Skeletal muscle tissue (tissue), 4 donors: Measurements from ENCODE around the gene EMP2. TPM values are rescaled to one million over a fixed set of nuclear protein-coding genes. Genes with fewer than 3 reads are reported as not detected.
A peak's percentile ranks its signal among the peaks of the same experiment; 100 is the strongest.

Experiments used
- H3K27ac ChIP-seq: one replicate; pipeline ENCODE4 v1.7.0; 2013; ENCODE audit warnings: mild to moderate bottlenecking, low read depth, low read length, inconsistent platforms
- H3K27me3 ChIP-seq, 3 donors: one replicate each; pipeline ENCODE4 v1.7.0; 2013; ENCODE audit warnings: low read length in 3 of 3; ENCODE audit not compliant: control insufficient read depth in 3 of 3, insufficient read depth in 3 of 3
- H3K36me3 ChIP-seq, 3 donors: one replicate each; pipeline ENCODE4 v1.7.0; 2013; ENCODE audit warnings: low read length in 3 of 3; ENCODE audit not compliant: control insufficient read depth in 3 of 3, insufficient read depth in 3 of 3
- H3K4me1 ChIP-seq, 3 donors: one replicate each; pipeline ENCODE4 v1.7.0; 2013; ENCODE audit warnings: low read length in 3 of 3, mild to moderate bottlenecking in 3 of 3; ENCODE audit not compliant: control insufficient read depth in 3 of 3, insufficient read depth in 3 of 3
- H3K4me3 ChIP-seq, 3 donors: one replicate each; pipeline ENCODE4 v1.7.0; 2013; ENCODE audit warnings: low read length in 3 of 3
- H3K9ac ChIP-seq, 3 donors: one replicate each; pipeline ENCODE4 v1.7.0; 2013; ENCODE audit warnings: low read length in 3 of 3, mild to moderate bottlenecking in 3 of 3, moderate library complexity in 2 of 3, low read depth in 1 of 3
- H3K9me3 ChIP-seq, 3 donors: one replicate each; pipeline ENCODE4 v1.7.0; 2013; ENCODE audit warnings: low read length in 3 of 3; ENCODE audit not compliant: control insufficient read depth in 3 of 3
- total RNA-seq: library from RNA; depleted of rRNA; stranded (reverse); fragments of >200 nt; gene quantifications from one replicate; pipeline ENCODE4 v1.2.3, GENCODE V29; 2014
- donor health status: Osteomylitis.

The EMP2 gene
- total RNA-seq, 1 donor from 2014 or later = 42.8 TPM

GRCh38 chr16:10598157-10598556 is 17.8 kb upstream of the EMP2 start:
- Histone ChIP-seq H3K4me1 (peaks cover 2 to 14% (median 6%) of the 10 kb centered on the region in 3 donors), H3K36me3 (no peaks in the 10 kb centered on the region), H3K4me3 (no peak overlapping the region), H3K9me3 (no peaks in the 10 kb centered on the region), H3K27ac (no peak overlapping the region), H3K27me3 (peaks cover 0 to 10% (median 3%) of the 10 kb centered on the region in 3 donors), H3K9ac (no peak overlapping the region)

GRCh38 chr16:10597187-10597601 is 16.8 kb upstream of the EMP2 start:
- no peaks in the 10 kb centered on the region for H3K36me3 ChIP-seq
- H3K9me3 ChIP-seq = no peaks in the 10 kb centered on the region
- no peak overlapping the region for H3K4me3 ChIP-seq
- H3K27ac ChIP-seq = no peak overlapping the region
- H3K27me3 ChIP-seq = peaks cover 0 to 10% (median 3%) of the 10 kb centered on the region in 3 donors
- H3K9ac ChIP-seq = no peak overlapping the region
- H3K4me1 ChIP-seq = peaks cover 2 to 14% (median 6%) of the 10 kb centered on the region in 3 donors

- Histone ChIP-seq H3K9ac (no peak overlapping the region), H3K27me3 (peaks cover 2 to 14% (median 3%) of the 10 kb centered on the region in 3 donors), H3K4me3 (no peak overlapping the region), H3K36me3 (no peaks in the 10 kb centered on the region), H3K4me1 (peaks cover 2 to 14% (median 5%) of the 10 kb centered on the region in 3 donors), H3K9me3 (no peaks in the 10 kb centered on the region), H3K27ac (no peak overlapping the region)
Observed at GRCh38 chr16:10594312-10594950, 14.0 kb upstream of the EMP2 start.

DNA sequence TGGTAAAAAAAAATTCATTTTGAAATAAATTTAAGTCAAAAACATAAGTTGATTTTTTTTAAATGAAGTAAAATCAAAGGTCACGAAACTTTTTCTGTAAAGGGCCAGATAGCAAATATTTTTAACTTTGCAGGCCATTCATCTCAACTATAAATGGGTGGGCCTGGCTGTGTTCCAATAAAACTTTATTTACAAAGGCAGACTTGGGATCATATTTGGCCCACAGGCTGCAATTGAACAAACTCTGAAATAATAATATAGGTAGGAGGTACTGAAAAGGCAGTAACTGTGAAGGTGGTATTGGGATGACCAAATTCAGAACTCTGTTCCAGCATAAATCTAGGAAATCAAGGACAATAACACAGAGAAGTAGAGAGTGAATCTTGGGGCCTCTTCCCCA is 12.2 kb upstream of the EMP2 start:
- Histone ChIP-seq H3K27ac (no peak overlapping the region), H3K9ac (no peak overlapping the region), H3K36me3 (no peaks in the 10 kb centered on the region), H3K4me1 (peaks cover 0 to 6% (median 2%) of the 10 kb centered on the region in 3 donors), H3K4me3 (no peak overlapping the region), H3K9me3 (no peaks in the 10 kb centered on the region), H3K27me3 (peaks cover 2 to 14% (median 3%) of the 10 kb centered on the region in 3 donors)

DNA sequence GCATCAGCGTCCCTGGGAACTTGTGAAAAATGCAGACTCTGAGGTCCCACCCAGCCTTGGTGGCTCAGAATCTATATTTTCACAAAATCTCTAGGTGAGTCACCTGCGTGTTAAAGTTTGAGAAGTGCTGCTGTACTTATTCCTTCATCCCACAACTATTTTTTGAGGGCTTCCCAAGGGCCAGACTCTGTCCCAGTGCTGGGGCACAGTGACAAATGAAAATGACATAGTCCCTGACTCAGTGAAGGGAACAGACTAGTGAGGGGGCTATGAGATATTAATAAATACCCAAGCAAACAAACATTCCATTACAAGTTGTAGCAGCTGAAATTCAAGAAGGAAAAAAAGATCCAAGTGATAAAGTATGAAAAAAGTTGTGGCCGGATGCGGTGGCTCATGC is 9.9 kb upstream of the EMP2 start:
- no peaks in the 10 kb centered on the region for H3K9me3 ChIP-seq
- H3K4me1 ChIP-seq = peaks cover 0 to 3% (median 0%) of the 10 kb centered on the region in 3 donors
- no peak overlapping the region for H3K4me3 ChIP-seq
- H3K27ac ChIP-seq = no peak overlapping the region
- H3K36me3 ChIP-seq = no peaks in the 10 kb centered on the region
- H3K27me3 ChIP-seq = peaks cover 0 to 4% (median 2%) of the 10 kb centered on the region in 3 donors
- no peak overlapping the region for H3K9ac ChIP-seq

DNA sequence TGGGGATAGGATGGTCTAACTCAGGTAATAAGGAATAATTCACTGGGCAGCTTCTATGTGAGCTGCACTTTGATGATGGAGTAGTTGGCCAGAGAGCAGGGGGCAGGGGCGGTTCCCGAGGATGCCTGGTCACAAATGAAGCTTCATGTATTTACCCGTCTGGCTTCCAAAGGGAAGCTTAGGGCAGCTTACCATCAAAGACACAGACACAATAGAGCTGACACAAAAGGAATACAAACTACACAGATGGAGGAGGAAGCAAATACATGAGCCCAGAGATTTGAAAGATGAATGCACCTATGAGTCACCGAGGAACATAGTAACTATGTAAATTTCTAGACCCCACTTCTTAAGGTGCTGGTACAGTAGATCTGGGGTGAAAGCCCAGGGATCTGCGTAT is 8.7 kb upstream of the EMP2 start:
- peaks cover 0 to 4% (median 2%) of the 10 kb centered on the region in 3 donors for H3K27me3 ChIP-seq
- no peaks in the 10 kb centered on the region for H3K9me3 ChIP-seq
- H3K4me1 ChIP-seq = no peaks in the 10 kb centered on the region
- no peak overlapping the region for H3K27ac ChIP-seq
- no peak overlapping the region for H3K9ac ChIP-seq
- H3K36me3 ChIP-seq = no peaks in the 10 kb centered on the region
- H3K4me3 ChIP-seq = no peak overlapping the region

DNA sequence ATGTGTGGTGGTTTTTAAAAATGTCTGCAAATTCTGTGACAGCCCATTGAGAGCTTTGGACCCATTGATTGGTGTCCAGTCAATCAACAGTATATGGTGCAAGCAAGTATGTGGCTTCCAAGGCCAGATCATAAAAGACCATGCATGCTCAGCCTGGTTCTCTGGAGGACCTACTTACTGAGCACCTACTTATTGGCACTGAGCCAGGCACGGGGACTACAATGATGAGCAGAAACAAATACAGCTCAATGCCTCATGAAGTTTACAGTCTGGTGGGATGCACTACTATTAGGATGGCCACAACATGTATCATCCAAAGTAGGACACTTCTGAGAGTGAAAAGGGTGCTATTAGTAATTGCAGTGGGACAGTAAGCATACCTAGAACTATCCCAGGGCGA is 7.2 kb upstream of the EMP2 start:
- Histone ChIP-seq H3K4me3 (no peak overlapping the region), H3K9me3 (no peaks in the 10 kb centered on the region), H3K27me3 (peaks cover 0 to 4% (median 2%) of the 10 kb centered on the region in 3 donors), H3K4me1 (no peaks in the 10 kb centered on the region), H3K36me3 (no peaks in the 10 kb centered on the region), H3K27ac (no peak overlapping the region), H3K9ac (no peak overlapping the region)

- Histone ChIP-seq H3K9me3 (no peaks in the 10 kb centered on the region), H3K27ac (no peak overlapping the region), H3K27me3 (peaks cover 0 to 4% (median 2%) of the 10 kb centered on the region in 3 donors), H3K36me3 (no peaks in the 10 kb centered on the region), H3K9ac (no peak overlapping the region), H3K4me1 (peaks cover 8 to 14% (median 9%) of the 10 kb centered on the region in 3 donors), H3K4me3 (no peak overlapping the region)
Observed at GRCh38 chr16:10584981-10585438, 4.6 kb upstream of the EMP2 start.

DNA sequence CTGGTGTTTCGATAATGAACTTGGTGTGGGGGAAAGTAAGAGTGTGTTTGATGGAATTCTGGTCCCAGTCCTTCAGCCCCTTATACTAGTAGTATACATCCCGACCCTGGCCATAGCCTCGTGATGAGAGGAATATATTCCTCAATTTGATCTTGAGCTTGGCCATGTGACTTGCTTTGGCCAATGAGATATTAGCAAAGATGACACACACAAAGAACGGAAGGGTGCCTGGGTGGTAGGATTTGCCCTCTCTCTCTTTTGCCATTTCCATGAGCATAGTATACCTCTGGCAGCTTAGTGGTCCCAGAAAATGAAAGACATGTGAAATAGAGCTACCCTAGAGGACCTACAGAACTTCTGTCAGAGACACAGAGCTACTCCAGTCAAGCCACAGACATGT is 2.9 kb upstream of the EMP2 start:
- Histone ChIP-seq H3K4me3 (no peak overlapping the region), H3K36me3 (no peaks in the 10 kb centered on the region)

GRCh38 chr16:10581507-10581906 is 1.1 kb upstream of the EMP2 start:
- Histone ChIP-seq H3K27me3 (no peaks in the 10 kb centered on the region), H3K9ac (peak overlapping the region in 1 of 3 donors; percentile 93), H3K4me1 (peaks cover 40 to 48% (median 40%) of the 10 kb centered on the region in 3 donors), H3K36me3 (no peaks in the 10 kb centered on the region), H3K9me3 (no peaks in the 10 kb centered on the region), H3K4me3 (no peak overlapping the region), H3K27ac (peak overlapping the region; percentile 90)

More for the DNA sequence above, 2.9 kb upstream of the EMP2 start:
- no peaks in the 10 kb centered on the region for H3K9me3 ChIP-seq
- no peak overlapping the region for H3K27ac ChIP-seq
- peaks cover 23 to 32% (median 24%) of the 10 kb centered on the region in 3 donors for H3K4me1 ChIP-seq
- H3K27me3 ChIP-seq = no peaks in the 10 kb centered on the region
- no peak overlapping the region for H3K9ac ChIP-seq
